ENCODE measurements around the gene PFKP.

Gene PFKP

GRCh38 chr10:3097160-3097559, 29.8 kb downstream of the PFKP start:
- no peak overlapping the region for H2AFZ ChIP-seq (ENCODE audit: low read depth, low read length)
- no peaks in the 10 kb centered on the region for H3K27me3 ChIP-seq (ENCODE audit: insufficient read depth, low read length, poor library complexity)
- H3K36me3 ChIP-seq (ENCODE audit: insufficient read depth, low read length), result peaks cover 91% of the 10 kb centered on the region
- no peaks in the 10 kb centered on the region for H3K9me3 ChIP-seq (ENCODE audit: insufficient read depth, low read length, severe bottlenecking)
- H4K20me1 ChIP-seq (ENCODE audit: insufficient read depth, low read length), result peaks cover 89% of the 10 kb centered on the region
- TF ChIP-seq EZH2 (IDR thresholded peaks at IDR 0.05; ENCODE audit: borderline replicate concordance, low read depth, low read length, severe bottlenecking), result no peak
- TF ChIP-seq CTCF (IDR thresholded peaks at IDR 0.05; ENCODE audit: borderline replicate concordance, extremely low read depth, low read length, poor library complexity, severe bottlenecking), result no peak
- no peak overlapping the region for H3K4me3 ChIP-seq (ENCODE audit: low read depth in 1 of 2, low read length in 2 of 2)
- H3K4me1 ChIP-seq (ENCODE audit: insufficient read depth, low read length), result no peaks in the 10 kb centered on the region
- H3K4me2 ChIP-seq (ENCODE audit: insufficient read depth, low read length), result no peak overlapping the region
- H3K9ac ChIP-seq (ENCODE audit: low read depth, low read length), result no peak overlapping the region
- no peak for DNase-seq
- H3K27ac ChIP-seq (ENCODE audit: low read length), result no peak overlapping the region
- peaks cover 89% of the 10 kb centered on the region for H3K79me2 ChIP-seq (ENCODE audit: insufficient read depth, low read length)
- ATAC-seq (ENCODE audit: insufficient read depth, low read depth), result no peak

DNA sequence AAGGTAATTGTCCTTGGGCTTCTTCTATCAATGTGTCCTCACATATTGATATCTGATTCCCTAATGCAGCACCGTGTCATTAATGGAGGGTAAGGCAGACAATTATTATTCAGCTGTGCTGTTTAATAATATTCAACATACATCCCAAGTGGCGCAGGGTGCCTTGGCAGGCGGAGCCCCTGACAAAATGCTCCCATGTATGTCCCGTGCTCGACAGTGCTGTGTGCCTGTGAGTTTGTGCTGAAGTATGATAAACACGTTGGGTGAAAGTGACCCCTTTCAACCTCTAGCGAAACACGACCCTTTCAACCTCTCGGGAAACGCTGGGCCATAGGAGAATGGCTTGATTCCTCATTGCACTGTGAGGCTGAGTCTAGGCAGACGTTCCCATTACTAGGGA, 31.3 kb downstream of the PFKP start:
- Histone ChIP-seq H3K27ac (ENCODE audit: low read length) (no peak overlapping the region), H3K4me2 (ENCODE audit: insufficient read depth, low read length) (no peak overlapping the region), H3K27me3 (ENCODE audit: insufficient read depth, low read length, poor library complexity) (no peaks in the 10 kb centered on the region), H3K4me1 (ENCODE audit: insufficient read depth, low read length) (no peaks in the 10 kb centered on the region), H3K36me3 (ENCODE audit: insufficient read depth, low read length) (peaks cover 91% of the 10 kb centered on the region), H3K9me3 (ENCODE audit: insufficient read depth, low read length, severe bottlenecking) (no peaks in the 10 kb centered on the region), H3K9ac (ENCODE audit: low read depth, low read length) (no peak overlapping the region), H2AFZ (ENCODE audit: low read depth, low read length) (no peak overlapping the region), H3K4me3 (ENCODE audit: low read depth in 1 of 2, low read length in 2 of 2) (no peak overlapping the region), H3K79me2 (ENCODE audit: insufficient read depth, low read length) (peaks cover 82% of the 10 kb centered on the region), H4K20me1 (ENCODE audit: insufficient read depth, low read length) (peaks cover 88% of the 10 kb centered on the region)
- no peak for ATAC-seq (ENCODE audit: insufficient read depth, low read depth)
- no peak for TF ChIP-seq EZH2 (IDR thresholded peaks at IDR 0.05; ENCODE audit: borderline replicate concordance, low read depth, low read length, severe bottlenecking)
- no peak for DNase-seq

- H3K36me3 ChIP-seq (ENCODE audit: insufficient read depth, low read length), result peaks cover 91% of the 10 kb centered on the region
- no peak for DNase-seq
- H3K27ac ChIP-seq (ENCODE audit: low read length), result no peak overlapping the region
- H3K4me2 ChIP-seq (ENCODE audit: insufficient read depth, low read length), result no peak overlapping the region
- peaks cover 74% of the 10 kb centered on the region for H3K79me2 ChIP-seq (ENCODE audit: insufficient read depth, low read length)
- no peak overlapping the region for H2AFZ ChIP-seq (ENCODE audit: low read depth, low read length)
- ATAC-seq (ENCODE audit: insufficient read depth, low read depth), result no peak
- no peak overlapping the region for H3K9ac ChIP-seq (ENCODE audit: low read depth, low read length)
- H3K4me3 ChIP-seq (ENCODE audit: low read depth in 1 of 2, low read length in 2 of 2), result no peak overlapping the region
- no peaks in the 10 kb centered on the region for H3K27me3 ChIP-seq (ENCODE audit: insufficient read depth, low read length, poor library complexity)
- H4K20me1 ChIP-seq (ENCODE audit: insufficient read depth, low read length), result peaks cover 86% of the 10 kb centered on the region
- no peaks in the 10 kb centered on the region for H3K4me1 ChIP-seq (ENCODE audit: insufficient read depth, low read length)
- H3K9me3 ChIP-seq (ENCODE audit: insufficient read depth, low read length, severe bottlenecking), result no peaks in the 10 kb centered on the region
- TF ChIP-seq CTCF (IDR thresholded peaks at IDR 0.05; ENCODE audit: borderline replicate concordance, extremely low read depth, low read length, poor library complexity, severe bottlenecking) (no peak), EZH2 (IDR thresholded peaks at IDR 0.05; ENCODE audit: borderline replicate concordance, low read depth, low read length, severe bottlenecking) (no peak)
Observed at GRCh38 chr10:3099291-3100092, 32.1 kb downstream of the PFKP start.

- no peak overlapping the region for H3K4me2 ChIP-seq (ENCODE audit: insufficient read depth, low read length)
- H3K27ac ChIP-seq (ENCODE audit: low read length), result no peak overlapping the region
- peaks cover 66% of the 10 kb centered on the region for H3K79me2 ChIP-seq (ENCODE audit: insufficient read depth, low read length)
- H3K9me3 ChIP-seq (ENCODE audit: insufficient read depth, low read length, severe bottlenecking), result no peaks in the 10 kb centered on the region
- H3K27me3 ChIP-seq (ENCODE audit: insufficient read depth, low read length, poor library complexity), result no peaks in the 10 kb centered on the region
- ATAC-seq (ENCODE audit: insufficient read depth, low read depth), result no peak
- no peak for DNase-seq
- H3K9ac ChIP-seq (ENCODE audit: low read depth, low read length), result no peak overlapping the region
- TF ChIP-seq CTCF (IDR thresholded peaks at IDR 0.05; ENCODE audit: borderline replicate concordance, extremely low read depth, low read length, poor library complexity, severe bottlenecking) (no peak), EZH2 (IDR thresholded peaks at IDR 0.05; ENCODE audit: borderline replicate concordance, low read depth, low read length, severe bottlenecking) (no peak)
- no peaks in the 10 kb centered on the region for H3K4me1 ChIP-seq (ENCODE audit: insufficient read depth, low read length)
- no peak overlapping the region for H2AFZ ChIP-seq (ENCODE audit: low read depth, low read length)
- H3K36me3 ChIP-seq (ENCODE audit: insufficient read depth, low read length), result peaks cover 91% of the 10 kb centered on the region
- peaks cover 85% of the 10 kb centered on the region for H4K20me1 ChIP-seq (ENCODE audit: insufficient read depth, low read length)
- no peak overlapping the region for H3K4me3 ChIP-seq (ENCODE audit: low read depth in 1 of 2, low read length in 2 of 2)
Observed at GRCh38 chr10:3100093-3100792, 32.9 kb downstream of the PFKP start.
